HAP-1 (cell line): Measurements from ENCODE around the gene PLCG2.
"Not testable (repeated sequence)": the region's sequence is repeated elsewhere in the genome, so short reads cannot be mapped to it uniquely, and the experiment has no call there.

Experiments
- DNase-seq, 2 experiments: peaks; one replicate each; pipeline ENCODE4 v3.0.0-alpha.2; 2016 to 2020; ENCODE audit warnings: low spot score in 2 of 2
- H3K27me3 ChIP-seq: fragments of 250-450 bp; sonication (Bioruptor Pico); 2 replicates; pipeline ENCODE4 v1.5.1; 2020; ENCODE audit warnings: low read depth, mild to moderate bottlenecking, moderate library complexity
- H3K36me3 ChIP-seq: fragments of 250-450 bp; sonication (Bioruptor Pico); replicated peaks from 2 replicates; pipeline ENCODE4 v1.5.1; 2020; ENCODE audit warnings: mild to moderate bottlenecking
- H3K4me1 ChIP-seq: fragments of 250-450 bp; sonication (Bioruptor Pico); 2 replicates; pipeline ENCODE4 v1.5.1; 2020; ENCODE audit warnings: mild to moderate bottlenecking
- H3K4me3 ChIP-seq: fragments of 250-450 bp; sonication (Bioruptor Pico); 2 replicates; pipeline ENCODE4 v1.5.1; 2020; ENCODE audit warnings: mild to moderate bottlenecking, moderate library complexity
- H3K9me3 ChIP-seq: fragments of 250-450 bp; sonication (Bioruptor Pico); 2 replicates; pipeline ENCODE4 v1.5.1; 2020; ENCODE audit warnings: mild to moderate bottlenecking, moderate library complexity
- in situ Hi-C: fragments of 300-500 bp; cut with MboI; formaldehyde crosslinking; loops from 3 replicates; pipeline ENCODE4 v1.14.3; 2020; ENCODE audit warnings: low sequenced_read_pairs, inconsistent platforms, mixed read lengths

Gene PLCG2

GRCh38 chr16:81977335-81977942 lies 198.3 kb downstream of the PLCG2 start:
- H3K4me3 ChIP-seq, H3K9me3 ChIP-seq, H3K36me3 ChIP-seq, H3K4me1 ChIP-seq, H3K27me3 ChIP-seq, in situ Hi-C loops: not testable (repeated sequence)
- peak in 1 of 2 experiments; percentile 24 for DNase-seq

GRCh38 chr16:81987121-81987520 lies 208.0 kb downstream of the PLCG2 start:
- H3K4me1 ChIP-seq = no peaks in the 10 kb centered on the region

GRCh38 chr16:81987706-81988105 lies 208.6 kb downstream of the PLCG2 start:
- DNase-seq = no peak
- no peak overlapping the region for H3K4me3 ChIP-seq
- in situ Hi-C loops = no loop called here
- no peaks in the 10 kb centered on the region for H3K4me1 ChIP-seq
- peaks cover 11% of the 10 kb centered on the region for H3K27me3 ChIP-seq
- H3K9me3 ChIP-seq = no peaks in the 10 kb centered on the region
- H3K36me3 ChIP-seq = no peaks in the 10 kb centered on the region

More at GRCh38 chr16:81987121-81987520, 208.0 kb downstream of the PLCG2 start:
- H3K9me3 ChIP-seq = no peaks in the 10 kb centered on the region
- no peaks in the 10 kb centered on the region for H3K36me3 ChIP-seq
- no peak overlapping the region for H3K4me3 ChIP-seq
- H3K27me3 ChIP-seq = peaks cover 11% of the 10 kb centered on the region
- in situ Hi-C loops = no loop called here
- no peak for DNase-seq

- H3K36me3 ChIP-seq = no peaks in the 10 kb centered on the region
- in situ Hi-C loops = no loop called here
Observed at GRCh38 chr16:81992859-81993258, 213.8 kb downstream of the PLCG2 start.

GRCh38 chr16:81994485-81994884 lies 215.4 kb downstream of the PLCG2 start:
- DNase-seq = peak in 1 of 2 experiments; percentile 23
- no peaks in the 10 kb centered on the region for H3K4me1 ChIP-seq
- H3K4me3 ChIP-seq = no peak overlapping the region
- no peaks in the 10 kb centered on the region for H3K9me3 ChIP-seq
- in situ Hi-C loops = no loop called here
- H3K27me3 ChIP-seq = no peaks in the 10 kb centered on the region
- H3K36me3 ChIP-seq = no peaks in the 10 kb centered on the region

More at GRCh38 chr16:81992859-81993258, 213.8 kb downstream of the PLCG2 start:
- H3K4me1 ChIP-seq = no peaks in the 10 kb centered on the region
- no peaks in the 10 kb centered on the region for H3K9me3 ChIP-seq
- H3K27me3 ChIP-seq = peaks cover 4% of the 10 kb centered on the region; the same call in 1 of the 2 replicates
- DNase-seq = no peak
- no peak overlapping the region for H3K4me3 ChIP-seq

- Histone ChIP-seq H3K27me3 (no peaks in the 10 kb centered on the region), H3K4me1 (no peaks in the 10 kb centered on the region), H3K9me3 (no peaks in the 10 kb centered on the region), H3K36me3 (no peaks in the 10 kb centered on the region), H3K4me3 (no peak overlapping the region)
- in situ Hi-C loops = no loop called here
- no peak for DNase-seq
Observed at GRCh38 chr16:81995651-81996050, 216.6 kb downstream of the PLCG2 start.

- no peak for DNase-seq
- Histone ChIP-seq H3K27me3 (no peaks in the 10 kb centered on the region), H3K9me3 (no peaks in the 10 kb centered on the region), H3K4me3 (no peak overlapping the region), H3K36me3 (no peaks in the 10 kb centered on the region), H3K4me1 (no peaks in the 10 kb centered on the region)
- in situ Hi-C loops = no loop called here
Observed at GRCh38 chr16:81996664-81997509, 217.8 kb downstream of the PLCG2 start.

- Histone ChIP-seq H3K4me3 (no peak overlapping the region), H3K36me3 (no peaks in the 10 kb centered on the region), H3K9me3 (no peaks in the 10 kb centered on the region), H3K4me1 (no peaks in the 10 kb centered on the region), H3K27me3 (no peaks in the 10 kb centered on the region)
- in situ Hi-C loops = no loop called here
- DNase-seq = no peak
Observed at GRCh38 chr16:81997738-81998137, 218.6 kb downstream of the PLCG2 start.

- DNase-seq = no peak
- H3K4me1 ChIP-seq = no peaks in the 10 kb centered on the region
- in situ Hi-C loops = no loop called here
- no peaks in the 10 kb centered on the region for H3K9me3 ChIP-seq
- no peaks in the 10 kb centered on the region for H3K36me3 ChIP-seq
- no peak overlapping the region for H3K4me3 ChIP-seq
- H3K27me3 ChIP-seq = no peaks in the 10 kb centered on the region
Observed at GRCh38 chr16:82002831-82003230, 223.7 kb downstream of the PLCG2 start.

- H3K36me3 ChIP-seq = no peaks in the 10 kb centered on the region
- no peak for DNase-seq
- no peaks in the 10 kb centered on the region for H3K4me1 ChIP-seq
- no peak overlapping the region for H3K4me3 ChIP-seq
- in situ Hi-C loops = no loop called here
- peaks cover 6% of the 10 kb centered on the region for H3K9me3 ChIP-seq
- no peaks in the 10 kb centered on the region for H3K27me3 ChIP-seq
Observed at GRCh38 chr16:82004601-82005000, 225.5 kb downstream of the PLCG2 start.

- DNase-seq = no peak
- peaks cover 6% of the 10 kb centered on the region for H3K9me3 ChIP-seq
- no peaks in the 10 kb centered on the region for H3K36me3 ChIP-seq
- H3K4me3 ChIP-seq = no peak overlapping the region
- H3K4me1 ChIP-seq = no peaks in the 10 kb centered on the region
- in situ Hi-C loops = no loop called here
- no peaks in the 10 kb centered on the region for H3K27me3 ChIP-seq
Observed at GRCh38 chr16:82005027-82005830, 226.1 kb downstream of the PLCG2 start.

- in situ Hi-C loops = no loop called here
- Histone ChIP-seq H3K4me1 (no peaks in the 10 kb centered on the region), H3K4me3 (no peak overlapping the region), H3K27me3 (no peaks in the 10 kb centered on the region), H3K36me3 (no peaks in the 10 kb centered on the region), H3K9me3 (peaks cover 6% of the 10 kb centered on the region)
- no peak for DNase-seq
Observed at GRCh38 chr16:82006036-82006435, 226.9 kb downstream of the PLCG2 start.

- H3K27me3 ChIP-seq = no peaks in the 10 kb centered on the region
- no peaks in the 10 kb centered on the region for H3K36me3 ChIP-seq
- H3K9me3 ChIP-seq = peaks cover 6% of the 10 kb centered on the region
- no peak for DNase-seq
- H3K4me1 ChIP-seq = no peaks in the 10 kb centered on the region
- no peak overlapping the region for H3K4me3 ChIP-seq
- in situ Hi-C loops = no loop called here
Observed at GRCh38 chr16:82007189-82007588, 228.1 kb downstream of the PLCG2 start.
